GM18870 (cell line): ENCODE data around the gene ZNF384.

Experiments
- ATAC-seq: cut with Tn5 transposase; IDR thresholded peaks from one replicate; pipeline ENCODE4 v1.9.1; 2021; ENCODE audit warnings: moderate library complexity; ENCODE audit not compliant: unreplicated experiment

Gene ZNF384

DNA sequence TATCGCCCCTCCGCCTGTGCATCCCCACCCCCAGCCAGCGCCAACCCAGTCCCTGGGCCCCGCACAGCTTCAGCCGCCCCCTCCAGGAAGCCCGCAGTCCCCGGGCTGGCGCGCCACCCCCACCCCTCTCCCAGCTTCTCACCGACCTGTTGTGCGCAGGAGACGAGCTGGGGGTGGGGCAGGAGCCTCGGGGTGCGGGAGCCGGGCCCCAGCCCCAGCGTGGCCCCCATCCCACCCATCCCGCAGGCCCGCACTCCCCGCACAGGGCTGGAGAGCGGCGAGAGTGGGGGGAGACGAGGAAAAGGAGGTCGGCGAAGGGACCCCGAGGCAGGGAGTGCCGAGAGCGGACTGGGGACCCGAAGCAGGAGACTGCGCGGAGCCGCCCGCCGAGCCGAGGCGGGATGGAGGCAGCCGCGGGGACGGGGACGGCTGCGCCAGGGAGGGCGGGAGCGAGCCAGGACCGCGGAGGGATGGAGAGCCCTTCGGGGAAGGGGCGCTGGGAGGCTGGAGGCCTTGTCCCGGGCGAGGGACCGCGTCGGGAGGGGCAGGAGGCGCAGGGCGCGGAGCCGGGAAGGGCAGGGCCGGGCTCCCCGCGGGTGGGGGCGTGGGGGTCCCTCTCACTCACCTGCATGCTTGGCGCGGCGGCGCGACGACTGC lies 10.9 kb upstream of the ZNF384 start:
- ATAC-seq, result no peak

DNA sequence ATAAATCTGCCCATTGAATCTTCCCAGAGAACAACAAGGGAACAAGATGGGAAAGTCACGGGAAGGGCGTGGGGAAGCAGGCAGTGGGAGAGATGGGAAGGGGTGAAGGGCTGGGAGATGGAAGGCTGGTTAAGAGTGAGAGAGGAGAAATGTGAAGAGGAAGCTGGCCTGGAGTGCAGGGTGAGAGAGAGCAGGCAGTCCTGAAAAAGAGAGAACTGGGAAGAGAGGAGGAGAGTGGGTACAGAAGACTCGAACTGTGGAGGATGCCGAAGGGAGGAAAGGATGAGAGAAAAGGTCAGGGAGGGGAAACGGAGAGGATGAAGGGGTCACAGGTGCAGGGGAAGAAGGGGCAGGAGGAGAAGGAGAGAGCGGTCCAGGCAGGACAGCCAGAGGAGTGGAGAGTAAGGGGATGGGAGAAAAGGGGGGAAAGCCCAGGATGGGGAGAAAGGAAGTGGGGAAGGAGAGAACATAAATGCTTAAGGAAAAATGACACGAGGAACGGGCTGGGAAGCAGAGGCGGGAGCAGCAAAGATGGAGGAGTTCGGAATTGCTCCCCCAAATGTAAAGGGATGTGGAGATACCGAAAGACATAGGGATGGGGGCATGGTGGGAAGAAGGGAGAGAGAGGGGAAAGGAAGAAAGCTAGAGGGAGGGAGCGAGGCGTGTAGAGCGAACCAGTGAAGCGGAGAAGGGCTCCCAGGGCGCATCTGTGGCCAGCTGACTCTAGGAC lies 10.2 kb upstream of the ZNF384 start:
- no peak for ATAC-seq

DNA sequence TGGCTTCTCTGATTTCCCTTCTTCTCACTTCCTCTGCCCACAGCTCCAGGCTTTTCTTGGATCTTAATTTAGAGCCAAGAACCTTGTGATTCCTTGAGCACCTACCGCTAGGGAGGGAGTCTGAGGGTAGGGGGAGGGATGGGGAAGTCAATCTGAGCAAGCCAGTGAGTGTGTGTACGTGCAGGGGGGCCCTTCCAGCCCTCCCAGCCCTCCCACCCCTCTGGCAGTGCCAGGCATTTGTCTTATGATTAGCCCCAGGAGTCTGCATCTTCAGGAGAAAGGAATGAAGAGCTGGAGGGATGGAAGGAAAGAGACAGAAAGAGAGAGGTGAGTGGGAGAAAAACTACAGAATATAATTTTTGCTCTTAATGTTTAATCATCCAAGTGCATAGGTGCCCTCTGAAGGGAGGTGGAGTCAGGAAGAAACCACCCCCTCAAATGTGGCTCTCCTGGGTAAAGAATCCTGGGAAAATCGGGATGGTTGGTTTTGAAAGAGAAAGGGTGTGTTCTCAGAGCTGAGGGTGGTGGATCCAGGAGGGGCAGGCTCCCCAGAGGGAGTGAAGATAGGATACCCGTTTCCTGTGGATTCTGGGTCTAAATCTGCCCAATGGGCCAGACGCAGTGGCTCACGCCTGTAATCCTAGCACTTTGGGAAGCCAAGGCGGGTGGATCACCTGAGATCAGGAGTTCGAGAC lies 9.3 kb upstream of the ZNF384 start:
- no peak for ATAC-seq

DNA sequence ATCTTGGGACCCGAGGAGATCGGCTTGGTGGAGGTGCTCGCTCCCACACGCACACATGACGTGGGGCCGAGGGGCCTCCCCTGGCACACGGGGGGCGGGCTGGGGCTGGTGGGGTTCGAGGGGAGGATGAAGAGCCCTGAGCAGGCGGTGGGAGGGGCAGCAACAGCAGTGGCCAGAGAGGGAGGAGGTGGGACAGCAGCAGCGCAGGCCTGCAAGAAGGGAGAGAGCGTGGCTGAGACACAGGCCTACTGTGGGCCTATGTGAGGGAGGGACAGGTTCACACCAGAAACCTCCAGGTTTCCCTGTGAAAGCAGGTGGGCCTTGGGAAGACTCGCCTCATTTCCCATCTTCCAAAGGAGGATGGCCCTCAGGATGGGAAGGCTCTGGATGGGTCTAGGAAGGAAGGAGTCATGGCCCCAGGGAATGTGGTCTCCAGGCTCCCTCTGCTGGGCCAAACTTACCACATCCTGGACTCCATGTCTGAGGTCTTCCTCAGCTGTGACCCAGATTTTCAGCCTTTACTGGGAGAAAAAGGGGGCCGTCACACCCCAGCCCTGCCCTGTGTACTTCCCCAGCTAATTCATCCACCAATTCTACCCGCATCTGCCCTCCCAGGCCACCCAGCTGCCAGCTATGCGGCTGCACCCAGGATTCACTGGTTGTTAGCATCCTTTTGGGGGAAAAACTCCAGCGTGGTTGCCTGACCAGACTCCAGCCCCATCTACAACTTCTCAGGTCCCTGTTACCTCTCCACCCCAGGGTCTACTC lies 8.6 kb upstream of the ZNF384 start:
- ATAC-seq, result no peak

DNA sequence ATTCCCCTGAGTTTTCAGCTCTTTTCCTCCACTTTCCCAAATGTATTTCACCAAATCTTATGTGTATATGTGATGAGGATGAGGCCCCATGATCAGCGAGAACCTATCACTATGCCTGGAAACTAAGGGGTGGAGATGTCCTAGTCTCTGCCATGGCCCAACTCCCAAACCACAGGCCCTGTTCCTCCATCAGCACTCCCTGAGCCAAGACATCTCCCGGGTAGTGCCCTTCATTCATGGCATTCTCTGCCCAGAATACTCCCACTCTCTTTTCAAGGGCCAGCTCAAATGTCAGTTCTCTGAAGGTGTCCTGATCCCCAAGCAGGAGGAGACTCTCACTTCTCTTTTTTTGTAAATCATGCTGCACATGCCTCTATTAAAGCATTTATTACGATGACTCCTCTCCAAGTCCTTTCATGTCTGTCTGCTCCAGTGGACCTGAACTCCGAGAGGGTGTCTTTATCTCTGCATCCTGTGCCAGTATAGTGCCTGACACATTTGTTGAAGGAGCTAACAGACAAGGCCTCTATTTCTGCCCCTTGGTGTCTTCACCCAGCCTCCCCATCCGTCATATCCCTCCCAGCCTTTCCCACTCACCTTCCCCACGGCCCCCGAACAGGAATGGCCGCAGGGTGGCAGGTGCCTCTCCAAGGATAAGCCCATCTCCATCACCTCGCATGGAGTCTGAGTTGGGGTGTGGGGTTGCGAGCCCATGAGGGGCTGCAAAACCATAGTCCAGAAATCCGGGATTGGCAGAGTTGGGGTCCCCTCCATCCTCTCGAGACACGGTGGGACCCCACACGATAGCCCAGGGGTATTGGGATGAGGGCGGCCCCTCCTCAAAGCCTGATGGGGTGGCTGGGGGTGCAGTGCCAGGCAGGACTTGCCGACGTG lies 7.8 kb upstream of the ZNF384 start:
- no peak for ATAC-seq

DNA sequence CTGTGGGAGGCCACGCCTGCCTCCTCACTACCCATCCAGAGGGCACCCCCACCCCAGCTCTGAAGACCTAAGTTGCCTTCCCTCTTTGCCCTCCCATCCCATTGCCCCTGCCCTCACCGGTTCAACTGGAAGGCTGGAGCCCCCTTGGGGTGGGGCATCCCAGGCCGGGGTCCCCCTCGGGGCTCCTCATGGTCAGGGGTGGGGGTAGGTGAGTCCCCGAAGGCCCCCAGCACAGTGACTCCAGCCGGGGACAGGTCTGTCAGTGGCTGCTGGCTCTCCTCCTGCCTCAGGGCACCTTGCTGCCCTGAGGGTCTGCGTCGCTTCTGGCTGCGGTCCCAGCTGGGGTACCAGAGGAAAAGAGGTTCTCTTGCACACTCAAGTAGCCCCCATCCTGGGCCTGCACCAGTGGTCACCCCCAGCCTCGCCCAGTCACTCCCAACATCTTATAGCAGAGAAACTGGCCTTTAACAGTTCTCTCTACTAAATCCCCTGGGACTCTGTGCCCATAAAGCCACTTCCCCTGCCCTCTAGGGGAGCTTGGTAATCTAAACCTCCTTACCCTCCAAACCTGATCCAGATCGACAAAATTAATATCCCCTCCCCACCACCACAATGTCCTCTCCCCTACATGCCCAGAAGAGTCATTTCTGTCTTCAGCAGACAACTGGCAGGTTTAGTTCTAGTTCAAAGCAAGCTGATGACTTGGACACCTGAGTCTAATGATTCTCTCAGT lies 6.3 kb upstream of the ZNF384 start:
- ATAC-seq, result no peak

DNA sequence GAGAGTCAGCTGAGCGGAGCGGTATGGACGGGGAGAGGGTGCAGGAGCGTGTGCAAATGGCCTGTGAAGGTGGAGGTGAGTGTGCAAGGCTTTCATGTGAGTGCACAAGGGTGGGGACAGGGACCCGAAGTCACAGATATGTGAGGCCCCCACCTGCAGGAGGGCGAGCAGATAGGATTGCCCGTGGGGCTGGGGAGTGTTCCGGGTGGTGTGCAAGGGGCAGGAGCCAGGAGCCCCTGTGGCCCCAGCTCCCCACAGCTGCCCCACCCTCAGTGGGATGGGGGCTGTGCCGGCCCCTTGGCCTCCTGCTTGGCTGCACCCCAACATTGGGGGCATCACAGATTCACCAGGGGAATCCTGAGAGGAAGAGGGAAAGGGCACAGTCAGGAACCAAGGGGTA lies 5.5 kb upstream of the ZNF384 start:
- ATAC-seq, result no peak

DNA sequence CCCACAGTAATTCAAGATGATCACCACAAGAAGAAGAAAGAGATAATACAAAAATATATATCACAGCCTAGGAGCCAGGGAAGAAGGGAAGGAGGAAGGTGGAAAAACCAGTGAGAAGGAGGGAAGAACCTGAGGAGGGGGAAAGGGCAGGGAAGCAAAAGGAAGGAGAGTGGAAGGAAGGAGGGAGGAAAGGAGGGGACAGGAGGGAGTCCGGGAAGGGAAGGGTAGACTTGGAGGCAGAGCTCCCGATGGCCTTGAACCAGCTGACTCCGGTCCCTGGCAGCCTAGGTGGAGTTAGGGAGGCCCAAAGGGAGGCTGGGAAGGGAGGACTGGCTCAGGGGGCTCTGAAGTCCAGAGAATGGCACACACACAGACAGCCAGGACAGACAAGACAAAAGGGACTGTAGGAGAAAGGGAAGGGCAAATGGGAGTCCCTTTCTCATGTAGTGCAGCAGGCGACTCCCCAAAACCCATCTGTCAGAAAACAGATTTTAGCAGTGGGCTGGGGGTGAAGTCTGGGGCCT lies 4.7 kb upstream of the ZNF384 start:
- no peak for ATAC-seq

DNA sequence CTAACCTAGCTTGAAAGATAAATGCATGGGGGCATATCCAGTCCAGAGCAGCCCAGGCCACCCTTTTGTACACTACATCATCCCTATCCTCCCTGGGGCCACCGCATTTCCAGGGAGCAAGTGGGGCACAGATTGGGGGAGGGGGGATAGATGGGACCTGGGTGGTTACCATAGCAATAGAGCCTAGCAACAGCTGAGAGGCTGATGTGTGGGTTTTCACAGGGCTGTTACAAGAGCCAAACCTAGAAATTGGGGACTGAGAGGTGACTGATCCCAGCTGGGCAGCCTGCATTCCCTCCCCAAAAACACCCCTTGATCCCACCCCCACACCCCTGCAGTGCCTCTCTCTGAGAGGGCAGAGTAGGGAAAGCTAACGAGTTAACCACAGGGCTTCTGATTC lies 3.7 kb upstream of the ZNF384 start:
- ATAC-seq, result no peak

DNA sequence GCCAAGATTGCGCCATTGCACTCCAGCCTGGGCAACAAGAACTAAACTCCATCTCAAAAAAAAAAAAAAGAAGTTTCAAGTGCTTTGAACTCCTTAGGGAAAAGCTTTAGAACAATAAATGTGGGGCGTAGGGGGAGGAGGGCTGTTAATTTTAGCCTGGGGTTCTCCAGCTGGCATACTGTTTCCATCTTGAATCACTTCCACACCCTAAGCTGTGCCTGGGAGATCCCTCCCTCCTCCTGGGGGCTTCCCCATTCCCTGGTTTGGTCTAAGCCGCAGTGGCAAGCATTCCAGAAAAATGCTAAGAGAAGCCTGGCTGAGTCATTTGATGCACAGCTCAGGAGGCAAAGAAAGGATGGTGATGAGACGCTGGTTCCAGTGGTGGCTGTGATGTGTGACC lies 2.3 kb upstream of the ZNF384 start:
- ATAC-seq, result no peak

DNA sequence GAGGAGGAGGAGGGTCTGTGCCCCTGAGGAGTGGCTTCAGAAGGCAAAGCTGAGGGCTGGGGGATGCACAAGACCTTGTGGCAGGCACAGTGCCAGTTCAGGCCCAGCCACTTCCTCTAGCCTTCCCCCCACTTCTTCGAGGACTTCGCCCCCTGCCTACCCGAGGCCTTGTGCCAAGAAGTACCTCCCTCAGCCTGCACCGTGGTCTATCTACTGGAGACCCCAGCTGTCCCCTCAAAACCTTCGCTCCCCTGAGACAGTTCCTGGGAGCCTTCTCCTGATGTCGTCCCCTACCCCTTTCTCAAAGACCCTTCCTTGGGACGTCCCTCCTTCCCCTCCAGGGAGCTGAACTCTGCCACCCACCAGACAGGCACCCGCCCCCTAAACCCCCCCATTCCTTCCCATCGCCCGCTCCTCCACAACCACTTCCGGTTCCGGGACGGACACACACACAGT lies 604 bp downstream of the ZNF384 start:
- ATAC-seq, result peak; percentile 15

DNA sequence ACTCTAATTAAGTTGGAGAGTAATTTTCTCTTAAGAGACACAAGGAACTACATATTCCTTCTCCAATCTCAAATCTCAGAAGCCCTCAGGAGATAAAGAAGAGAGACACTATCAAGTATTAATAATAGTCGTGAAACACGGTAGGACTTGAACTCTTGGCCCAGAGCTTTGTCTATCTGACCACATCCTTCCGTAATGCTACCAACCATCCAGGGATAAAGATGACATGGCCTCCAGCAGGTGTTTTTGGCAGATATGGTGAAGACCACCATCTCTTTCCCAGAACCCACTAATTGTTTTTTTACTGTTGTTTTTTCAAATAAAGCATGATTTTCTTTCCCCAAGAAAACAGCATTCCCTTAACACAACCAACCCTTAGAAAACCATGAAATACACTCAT lies 3.4 kb downstream of the ZNF384 start:
- no peak for ATAC-seq

DNA sequence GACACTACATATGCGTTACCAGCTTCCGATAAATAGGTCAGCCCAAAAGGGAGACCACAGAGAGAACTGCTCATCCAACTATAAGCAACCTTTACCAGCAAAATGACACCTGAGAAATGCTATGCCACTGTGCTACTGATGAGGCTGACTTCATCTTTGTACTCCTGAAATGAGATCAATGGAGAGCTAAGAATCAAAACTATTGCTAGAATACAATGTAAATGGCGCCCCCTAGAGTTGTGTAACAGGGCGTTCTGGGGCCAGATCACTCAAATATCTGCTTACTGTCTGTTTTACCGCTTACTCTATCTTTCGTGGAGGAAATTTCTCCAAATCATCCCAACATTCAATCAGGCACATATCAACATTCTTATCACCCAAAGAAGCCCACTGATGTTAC lies 4.6 kb downstream of the ZNF384 start:
- ATAC-seq, result no peak

DNA sequence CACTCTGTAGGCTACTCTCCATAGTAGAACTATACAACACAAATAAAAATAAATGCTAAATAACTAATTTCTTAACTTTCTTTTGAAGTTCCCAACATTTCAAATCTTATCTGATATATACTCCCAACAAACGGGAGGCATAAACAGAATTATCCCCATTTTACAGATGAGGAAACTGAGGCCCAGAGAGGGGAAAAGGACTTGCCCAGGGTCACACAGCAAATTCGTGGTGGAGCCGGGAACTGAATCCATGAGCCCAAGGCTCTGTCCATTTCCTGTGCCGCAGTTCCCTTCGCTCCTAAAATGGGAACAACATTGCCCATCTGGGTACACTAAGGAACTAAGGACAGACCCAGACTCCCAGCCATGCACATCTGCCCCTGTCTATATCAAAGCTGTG lies 12.2 kb downstream of the ZNF384 start:
- ATAC-seq, result no peak

DNA sequence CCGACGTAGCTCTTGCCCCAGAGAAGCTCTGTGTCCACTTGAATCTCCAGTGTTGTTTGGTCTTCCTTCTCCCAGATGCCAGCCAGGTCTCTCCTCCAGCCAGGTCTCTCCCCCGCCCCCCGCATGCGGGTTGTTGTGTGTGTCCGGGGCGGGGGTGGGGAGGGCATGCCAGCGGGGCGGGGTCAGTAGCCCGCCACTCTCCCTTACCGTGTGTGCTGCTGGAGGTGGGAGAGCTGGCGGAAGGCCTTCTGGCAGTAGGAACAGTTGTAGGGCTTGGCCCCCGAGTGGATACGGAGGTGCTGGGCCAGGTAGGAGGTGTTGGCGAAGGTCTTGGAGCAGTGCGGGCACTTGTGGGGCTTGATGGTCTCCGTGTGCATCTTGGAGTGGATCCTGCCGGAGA lies 17.0 kb downstream of the ZNF384 start:
- ATAC-seq, result no peak

DNA sequence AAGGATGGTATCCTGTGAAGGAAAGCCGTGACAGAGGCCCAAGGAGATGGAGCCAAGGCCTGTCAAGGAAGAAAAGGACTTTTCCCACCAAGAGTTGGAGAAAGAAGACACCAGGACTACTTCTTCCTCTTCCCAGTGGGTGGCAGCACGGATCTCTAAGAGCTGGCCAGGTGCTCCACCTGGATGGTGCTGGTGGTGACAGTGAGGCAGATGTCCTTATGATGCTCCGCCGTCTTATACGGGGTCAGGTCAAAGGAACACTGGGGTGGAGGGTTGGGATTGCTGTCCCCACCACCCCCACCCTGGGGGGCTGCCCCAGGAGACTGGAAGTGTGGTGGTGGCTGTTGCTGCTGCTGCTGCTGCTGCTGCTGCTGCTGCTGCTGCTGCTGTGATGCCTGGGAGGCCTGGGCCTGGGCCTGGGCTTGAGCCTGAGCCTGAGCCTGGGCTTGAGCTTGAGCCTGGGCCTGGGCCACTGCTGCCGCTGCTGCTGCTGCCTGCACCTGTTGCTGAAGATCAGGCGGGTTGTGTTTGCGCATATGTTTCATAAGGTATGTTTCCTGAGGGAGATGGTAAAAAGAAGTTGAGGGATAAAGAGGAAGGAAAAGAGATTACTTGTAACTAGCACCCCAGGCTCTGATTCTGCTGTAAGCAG lies 21.5 kb downstream of the ZNF384 start:
- no peak for ATAC-seq

DNA sequence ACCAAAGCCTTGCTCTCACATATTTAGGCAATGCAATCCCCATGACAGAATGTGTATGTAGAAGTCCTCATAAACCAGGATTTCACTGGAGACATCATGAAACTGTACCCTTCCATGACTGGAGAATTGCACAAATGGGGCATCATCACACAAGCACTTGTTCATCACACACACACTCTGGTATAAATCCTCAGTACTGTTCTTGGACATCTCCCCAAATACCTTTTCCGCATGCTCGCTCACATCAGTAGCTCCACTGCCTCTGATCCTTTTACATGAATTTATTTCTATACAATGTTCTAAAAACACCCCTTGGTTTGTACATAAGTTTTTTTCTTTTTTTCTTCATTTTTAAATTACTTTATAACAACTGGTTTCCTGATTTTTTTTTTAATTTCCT lies 23.0 kb downstream of the ZNF384 start:
- no peak for ATAC-seq

DNA sequence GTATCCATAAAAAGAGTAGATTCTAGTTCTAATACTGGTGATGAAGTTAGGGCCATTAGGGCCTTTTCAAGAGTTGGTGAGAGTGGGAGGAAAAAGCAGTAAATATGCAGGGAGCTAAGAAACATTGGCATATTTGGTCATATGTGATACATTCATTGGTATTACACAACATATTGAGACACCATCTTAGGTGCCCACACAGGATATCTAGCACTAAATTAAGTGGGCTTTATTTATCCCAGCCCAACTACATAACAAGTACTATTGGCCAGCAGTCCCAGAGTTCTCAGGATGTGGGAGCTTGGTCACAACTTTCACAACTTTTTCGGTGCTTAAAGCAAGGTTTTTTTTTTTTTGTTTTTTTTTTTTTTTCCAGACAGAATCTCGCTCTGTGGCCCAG lies 24.3 kb downstream of the ZNF384 start:
- ATAC-seq, result no peak
